ENCODE results near the gene TBX1. TPM values are rescaled to one million over a fixed set of nuclear protein-coding genes. Genes with fewer than 3 reads are reported as not detected.

Gene TBX1
- total and polyA plus RNA-seq, 2 of the 13 experiments (the other 11 are each of a cell fraction or from before 2014, with no cell fraction given) = not detected

GRCh38 chr22:19730655-19731360 lies 29.8 kb upstream of the TBX1 start (continued):
- TF ChIP-seq CERS6 (CRISPR knock-in tag; IDR thresholded peaks at IDR 0.05) (no peak; the same call in 1 of the 2 replicates), ZNF644 (CRISPR knock-in tag; IDR thresholded peaks at IDR 0.05; ENCODE audit: low read depth) (no peak), MIER2 (CRISPR knock-in tag; IDR thresholded peaks at IDR 0.05) (peak; percentile 55; the same call in 1 of the 2 replicates), ZNF800 (CRISPR knock-in tag; IDR thresholded peaks at IDR 0.05) (peak; percentile 80; the same call in 1 of the 2 replicates), ZNF276 (CRISPR knock-in tag; IDR thresholded peaks at IDR 0.05; ENCODE audit: low read depth) (0 out of 2 replicates have a peak, but pooled peaks have one; percentile 74), XBP1 (CRISPR knock-in tag; IDR thresholded peaks at IDR 0.05) (no peak), YY1 (IDR thresholded peaks at IDR 0.05; ENCODE audit: insufficient read depth, insufficient replicate concordance, low read depth, low read length) (peak; percentile 32), MTF1 (CRISPR knock-in tag; IDR thresholded peaks at IDR 0.05) (peak; percentile 83; the same call in 1 of the 2 replicates), RBAK (CRISPR knock-in tag; IDR thresholded peaks at IDR 0.05) (no peak), NFE2 (CRISPR knock-in tag; IDR thresholded peaks at IDR 0.05) (no peak), ZNF543 (CRISPR knock-in tag; IDR thresholded peaks at IDR 0.05) (peak; percentile 74; the same call in 1 of the 2 replicates), CBX5 (CRISPR knock-in tag; IDR thresholded peaks at IDR 0.05; ENCODE audit: borderline replicate concordance) (peak; percentile 10; the same call in 1 of the 2 replicates), REPIN1 (CRISPR knock-in tag; IDR thresholded peaks at IDR 0.05; ENCODE audit: borderline replicate concordance, low read depth) (no peak; the same call in 1 of the 2 replicates), ZNF337 (CRISPR knock-in tag; IDR thresholded peaks at IDR 0.05; ENCODE audit: borderline replicate concordance, low read depth) (no peak), ZNF121 (CRISPR knock-in tag; IDR thresholded peaks at IDR 0.05) (0 out of 2 replicates have a peak, but pooled peaks have one; percentile 11), ZNF761 (CRISPR knock-in tag; conservative IDR thresholded peaks at IDR 0.05) (no peak; the same call in 1 of the 2 replicates), HOXA5 (CRISPR knock-in tag; IDR thresholded peaks at IDR 0.05) (0 out of 2 replicates have a peak, but pooled peaks have one; percentile 25), ZNF280B (CRISPR knock-in tag; IDR thresholded peaks at IDR 0.05; ENCODE audit: borderline replicate concordance) (peak; percentile 41; the same call in 1 of the 2 replicates), SP2 (CRISPR knock-in tag; IDR thresholded peaks at IDR 0.05) (no peak; the same call in 1 of the 2 replicates), ZNF607 (CRISPR knock-in tag; IDR thresholded peaks at IDR 0.05; ENCODE audit: borderline replicate concordance) (0 out of 2 replicates have a peak, but pooled peaks have one; percentile 34), NAIF1 (CRISPR knock-in tag; IDR thresholded peaks at IDR 0.05; ENCODE audit: borderline replicate concordance) (no peak), BCL6 (CRISPR knock-in tag; IDR thresholded peaks at IDR 0.05) (peak; percentile 78), SRSF1 (optimal IDR thresholded peaks at IDR 0.05; ENCODE audit: low read depth, low read length) (peak; percentile 98)
